Activated CD4-positive, alpha-beta T cell treated with anti-CD3 and anti-CD28 coated beads, Interleukin-2, amount 50 U/mL, for 16 hours (primary cell): ENCODE data around the gene RNF212.

Source experiments
- DNase-seq: peaks from one replicate; pipeline ENCODE4 v3.0.0-alpha.2; 2020

Gene RNF212

DNA sequence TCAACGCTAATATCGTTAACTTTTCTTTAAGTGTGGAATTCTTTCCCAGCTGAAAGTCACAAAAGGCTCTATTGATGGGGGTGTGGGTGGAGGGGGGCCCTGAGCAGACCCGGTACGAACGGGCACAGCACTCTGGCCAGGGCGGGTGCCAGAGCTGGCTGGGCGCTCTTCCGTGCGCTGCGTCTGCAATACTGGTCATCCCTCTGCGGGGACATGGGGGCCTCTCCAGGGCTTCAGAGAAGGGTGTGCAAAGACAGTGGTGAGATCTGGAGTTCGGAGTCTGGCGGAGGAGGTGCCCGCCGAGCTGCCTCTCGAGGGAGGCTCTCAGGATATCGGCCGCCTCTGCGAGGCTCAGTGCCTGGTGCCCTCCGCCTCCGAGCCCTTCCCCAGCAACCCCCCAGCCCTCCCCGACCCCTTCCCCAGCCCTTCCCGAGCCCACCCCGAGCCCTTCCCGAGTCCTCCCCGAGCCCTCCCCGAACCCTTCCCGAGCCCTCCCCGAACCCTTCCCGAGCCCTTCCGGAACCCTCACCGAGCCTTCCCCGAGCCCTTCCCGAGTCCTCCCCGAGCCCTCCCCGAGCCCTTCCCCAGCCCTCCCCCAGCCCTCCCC lies 67.7 kb downstream of the RNF212 start:
- DNase-seq = no peak

DNA sequence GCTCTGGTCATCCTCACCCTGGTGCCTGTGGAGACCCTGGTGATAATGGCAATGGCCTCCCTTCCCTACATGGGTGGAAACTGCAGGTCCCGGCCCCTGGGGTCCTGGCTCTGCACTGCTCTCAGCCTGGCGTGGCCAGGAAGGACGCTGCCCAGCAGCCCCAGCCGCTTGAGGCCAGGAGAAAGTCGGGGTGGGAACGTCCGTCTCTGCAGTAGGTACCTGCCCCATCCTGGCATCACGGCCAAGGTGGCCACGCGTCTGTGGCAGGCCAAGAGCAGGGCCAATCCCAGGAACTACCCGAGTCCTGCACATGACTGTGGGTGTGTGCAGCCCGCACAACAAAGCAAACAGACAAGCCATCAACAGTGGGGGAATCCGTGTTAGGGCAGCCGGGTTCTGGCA lies 68.2 kb downstream of the RNF212 start:
- no peak for DNase-seq

DNA sequence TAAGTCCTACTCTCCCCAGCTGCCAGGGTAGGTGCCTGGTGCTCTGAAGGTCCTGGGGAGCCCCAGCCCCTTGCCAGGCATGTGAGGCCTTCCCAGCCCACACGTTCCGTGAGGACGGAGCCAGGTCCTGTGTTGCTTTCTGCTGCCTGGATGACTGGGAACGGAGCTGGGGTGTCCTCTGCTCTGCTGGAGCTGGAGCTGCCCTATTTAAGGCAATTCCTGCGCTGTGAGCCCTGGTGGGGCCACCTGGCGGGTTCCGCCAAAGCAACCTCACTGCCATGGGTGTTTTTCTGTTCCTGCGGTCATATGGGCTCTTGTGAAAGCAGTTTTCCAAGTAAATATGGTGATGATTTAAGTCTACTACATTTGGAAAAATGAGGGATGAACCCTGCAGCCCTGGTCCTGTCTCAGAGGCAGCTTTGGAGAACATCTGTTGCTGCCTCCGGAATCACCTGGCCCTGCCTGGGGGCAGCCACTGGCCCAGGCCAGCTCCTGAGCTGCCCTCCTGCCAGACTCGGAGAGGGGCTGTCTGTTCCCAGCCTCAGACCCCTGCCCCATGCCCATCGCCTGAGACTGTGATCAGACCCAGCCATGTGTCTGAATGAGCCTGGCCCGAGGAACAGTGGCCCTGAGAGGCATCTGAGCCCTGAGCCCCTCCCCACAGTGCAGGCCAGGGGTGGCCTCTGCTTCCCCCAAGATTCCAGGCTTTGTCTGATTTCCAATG lies 68.7 kb downstream of the RNF212 start:
- DNase-seq = no peak

DNA sequence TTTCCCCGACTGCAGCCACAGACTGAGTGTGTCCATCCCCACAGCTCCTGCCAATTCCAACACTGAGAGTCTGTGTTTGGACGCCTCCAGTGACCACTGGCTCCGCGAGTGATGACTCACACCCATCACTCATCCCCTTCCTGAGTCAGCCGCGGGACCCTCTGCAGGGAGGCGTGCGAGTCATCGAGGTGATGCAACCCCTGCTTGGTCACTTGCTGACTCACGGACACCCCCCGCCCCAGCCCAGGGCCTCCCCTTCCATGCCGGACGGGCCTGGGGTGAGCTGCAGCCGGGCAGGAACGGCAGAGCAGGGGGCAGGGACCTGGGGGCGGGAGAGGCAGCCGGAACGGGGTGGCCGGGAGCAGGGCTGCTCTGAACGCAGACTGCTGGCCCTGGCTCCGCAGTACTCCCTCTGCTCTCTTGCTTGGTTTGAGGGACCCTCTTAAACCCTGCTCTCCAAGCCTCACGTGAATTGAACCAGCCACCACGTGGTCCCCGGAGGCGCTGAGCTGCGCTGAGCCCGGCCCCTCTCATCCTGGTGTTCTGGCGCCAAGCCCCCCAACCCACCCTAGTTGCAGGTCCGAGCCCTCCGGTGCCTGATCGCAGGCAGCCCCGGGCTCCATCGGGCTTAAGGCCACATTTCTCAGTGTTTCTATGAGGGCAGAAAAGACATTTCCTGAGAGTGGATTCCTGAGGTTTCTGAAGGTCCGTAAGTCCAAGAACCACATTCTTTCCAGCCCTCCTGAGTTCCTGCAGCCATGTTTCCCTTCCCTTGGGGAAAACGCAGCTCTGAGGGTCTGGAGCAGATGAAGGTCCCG lies 69.5 kb downstream of the RNF212 start:
- peak; percentile 27 for DNase-seq

DNA sequence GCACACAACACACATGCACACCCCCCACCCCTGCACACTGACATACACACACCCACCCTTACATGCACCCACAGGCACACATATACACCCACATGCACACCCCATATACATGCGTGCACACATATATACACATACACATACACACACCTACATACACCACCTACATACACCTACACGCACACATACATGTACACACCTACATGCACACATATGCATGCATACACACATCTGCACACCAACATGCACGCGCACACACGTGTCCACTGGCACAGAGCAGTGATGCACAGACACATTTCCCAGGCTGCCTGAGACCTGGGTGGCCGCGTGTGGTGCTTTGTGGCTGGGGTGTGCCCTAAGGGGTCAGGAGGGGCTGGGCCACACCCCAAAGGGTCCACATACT lies 70.2 kb downstream of the RNF212 start:
- DNase-seq = no peak

DNA sequence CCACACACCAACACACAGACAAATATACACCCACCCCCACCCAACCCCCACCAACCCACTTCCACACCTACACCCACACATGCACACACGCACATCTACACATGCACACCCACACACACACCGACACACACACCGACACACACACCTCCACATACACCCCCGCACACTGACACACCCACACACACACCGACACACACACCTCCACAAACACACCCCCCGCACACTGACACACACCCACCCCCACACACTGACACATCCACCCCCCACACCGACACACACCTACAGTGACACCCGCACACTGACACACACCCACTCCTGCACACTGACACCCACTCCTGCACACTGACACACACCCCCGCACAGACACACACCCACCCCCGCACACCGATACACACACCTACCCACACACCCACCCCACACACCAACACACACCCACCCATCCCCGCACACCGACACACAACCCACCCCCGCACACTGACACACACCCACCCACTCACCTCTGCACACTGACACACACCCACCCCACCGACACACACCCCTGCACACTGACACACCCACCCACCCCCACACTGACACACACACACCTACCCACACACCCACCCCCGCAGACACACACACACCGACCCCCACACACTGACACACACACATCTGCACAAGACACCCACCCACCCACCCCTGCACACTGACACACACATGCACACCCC lies 70.9 kb downstream of the RNF212 start:
- DNase-seq = no peak

DNA sequence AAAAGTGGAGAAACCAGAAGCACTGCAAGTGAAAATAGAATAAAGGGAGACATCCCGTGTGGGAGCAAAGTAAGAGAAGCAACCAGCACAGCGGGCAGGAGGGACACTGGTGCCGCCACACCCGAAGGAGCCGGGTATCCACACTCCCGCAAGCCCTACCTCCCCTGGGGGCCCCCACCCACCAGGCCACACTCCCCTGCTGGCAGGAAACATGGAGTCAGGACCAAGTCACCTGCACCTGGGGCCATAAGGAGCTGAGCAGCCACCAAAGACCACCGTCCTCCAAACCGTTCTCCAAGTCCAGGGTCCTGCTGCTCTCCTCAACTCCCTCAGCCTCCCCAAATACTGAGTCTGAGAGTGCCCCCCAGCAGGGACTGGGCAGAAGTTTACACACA lies 71.4 kb downstream of the RNF212 start:
- no peak for DNase-seq

DNA sequence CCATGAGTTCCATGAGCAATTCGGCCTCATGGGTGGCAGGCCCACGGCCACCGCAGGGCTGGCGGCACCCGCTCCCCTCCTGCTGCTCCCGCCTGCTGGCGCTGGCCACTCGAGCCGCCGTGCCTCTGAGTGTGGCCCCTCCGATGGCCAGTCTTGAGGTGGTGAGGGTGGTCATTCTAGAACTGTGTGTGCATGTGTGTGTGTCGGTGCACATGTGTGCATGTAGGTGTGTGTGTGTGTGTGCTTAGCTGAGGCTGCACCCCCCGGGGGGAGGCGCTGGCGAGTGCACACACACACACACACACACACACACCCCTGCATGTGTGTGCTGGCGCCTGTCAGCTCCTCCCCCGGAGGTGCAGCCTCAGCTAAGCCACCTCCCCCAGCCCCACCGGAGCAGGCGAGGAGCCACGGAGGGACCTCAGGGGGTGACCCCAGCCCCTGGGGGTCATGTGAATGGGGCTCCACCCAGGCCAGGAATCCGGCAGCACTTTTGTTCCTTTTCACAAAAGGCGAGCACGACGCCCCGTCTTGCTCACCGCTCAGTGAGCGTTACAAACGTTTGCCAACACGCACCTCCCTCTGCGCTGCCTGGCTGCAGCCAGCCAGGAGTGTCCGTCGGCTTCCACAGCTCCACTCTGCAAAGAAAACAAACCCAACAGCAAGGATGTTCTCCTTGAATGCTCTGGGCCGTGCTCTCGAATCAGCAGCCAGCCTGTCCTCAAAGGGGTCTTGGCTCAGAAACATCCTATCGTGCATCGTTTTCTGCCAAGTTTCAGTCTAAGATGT lies 72.0 kb downstream of the RNF212 start:
- no peak for DNase-seq

DNA sequence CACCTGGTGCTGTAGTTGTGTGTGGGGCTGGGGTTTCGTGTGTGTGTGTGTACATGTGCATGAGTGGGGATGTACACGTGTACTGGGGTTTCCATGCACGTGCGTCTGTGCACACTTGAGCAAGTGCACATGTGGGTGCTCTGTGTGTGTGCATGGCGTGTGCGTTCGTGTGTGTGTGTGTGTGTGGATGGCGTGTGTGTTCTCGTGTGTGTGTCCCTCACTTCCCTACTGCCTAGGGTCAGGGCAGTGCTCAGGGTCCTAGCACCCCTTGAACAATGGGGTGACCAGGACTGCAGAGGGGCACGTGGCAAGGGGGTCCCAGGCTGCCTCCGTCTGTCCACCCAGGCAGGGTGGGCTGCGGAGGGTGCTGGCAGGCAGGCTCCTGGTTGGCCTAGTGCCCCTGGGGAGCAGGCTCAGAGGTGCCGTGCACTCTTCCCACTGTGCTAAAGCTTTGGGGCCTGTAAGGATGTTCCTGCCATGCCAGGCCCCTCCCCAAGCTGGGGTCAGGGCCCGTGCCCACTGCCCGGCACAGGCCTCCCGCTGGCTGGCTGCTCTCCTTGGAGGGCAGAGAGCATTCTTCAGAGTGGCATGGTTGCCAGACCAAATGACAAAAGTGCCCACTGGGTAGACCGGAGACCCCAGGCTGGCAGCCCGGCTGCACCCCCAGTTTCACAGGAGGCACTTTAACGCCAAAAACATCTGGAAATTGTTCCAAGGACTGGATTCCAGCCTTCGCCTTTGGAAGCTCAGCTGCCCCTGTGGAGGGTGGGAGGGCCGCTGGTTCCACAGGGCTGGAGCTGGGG lies 72.8 kb downstream of the RNF212 start:
- no peak for DNase-seq

DNA sequence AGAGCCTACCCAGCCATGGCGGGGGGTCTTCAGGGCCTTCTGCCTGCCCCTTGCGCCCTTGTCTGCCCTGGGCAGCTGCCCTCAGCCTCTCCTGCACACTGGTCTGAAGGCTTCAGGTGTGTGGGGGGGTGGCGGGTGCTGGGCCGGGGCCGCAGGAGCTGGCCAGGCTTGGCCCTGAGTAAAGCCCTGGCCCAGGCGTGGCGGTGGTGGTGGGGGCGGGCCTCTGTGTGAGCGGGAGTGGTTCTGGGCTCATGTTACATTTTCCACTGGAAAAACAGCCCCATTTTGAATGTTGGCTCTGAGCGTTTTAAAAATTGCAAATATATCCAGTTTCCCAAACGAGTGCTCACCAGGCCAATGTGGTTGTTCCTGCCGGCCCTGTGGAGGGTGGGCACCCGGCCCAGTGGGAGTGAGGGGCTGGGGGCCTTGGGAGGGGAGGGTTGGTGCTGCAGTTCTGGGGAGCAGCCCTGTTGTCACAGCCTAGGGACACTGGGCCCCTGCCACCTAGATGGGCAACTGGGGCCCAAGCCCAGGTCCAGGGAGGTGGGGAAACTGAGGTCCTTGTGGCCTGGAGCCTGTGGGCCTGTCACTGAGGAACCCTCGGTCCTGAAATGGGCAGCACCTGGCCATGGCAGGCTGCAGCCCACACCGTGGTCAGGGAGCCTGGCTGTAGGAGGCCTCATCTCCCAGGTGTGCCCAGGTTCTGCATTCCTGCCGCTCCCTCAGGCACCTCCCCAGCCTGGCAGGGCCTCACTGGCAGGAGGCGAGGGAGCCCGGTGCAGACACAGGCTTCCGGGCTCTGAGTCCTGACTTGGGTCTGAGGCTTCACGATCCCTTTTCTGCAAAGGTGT lies 73.6 kb downstream of the RNF212 start:
- DNase-seq = no peak

DNA sequence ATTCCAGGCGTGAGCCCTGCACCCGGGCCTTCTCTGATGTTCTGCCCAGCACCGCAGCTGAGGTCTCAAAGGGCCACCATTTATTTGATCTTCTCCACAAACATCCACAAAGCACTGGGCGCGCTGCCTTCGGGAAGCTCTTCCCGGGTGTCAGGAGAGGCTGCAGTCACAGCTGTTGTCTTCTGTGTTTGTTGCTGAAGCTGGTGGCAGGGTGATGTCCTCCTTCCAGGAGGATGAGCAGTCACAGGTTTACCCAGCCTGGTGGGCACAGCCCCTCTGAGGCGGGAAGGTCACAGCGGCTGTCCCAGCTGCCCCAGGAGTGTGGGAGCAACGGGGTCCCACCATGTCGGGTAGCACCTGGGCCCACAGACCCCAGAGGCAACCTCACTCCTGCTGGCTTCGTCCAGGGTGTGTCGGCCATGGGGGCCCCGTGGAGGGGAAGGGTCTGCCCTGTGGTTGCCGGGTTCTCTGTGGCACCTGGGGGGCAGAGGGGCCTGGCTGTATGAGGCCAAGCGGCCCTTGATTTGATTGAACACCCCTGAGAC lies 74.3 kb downstream of the RNF212 start:
- no peak for DNase-seq

DNA sequence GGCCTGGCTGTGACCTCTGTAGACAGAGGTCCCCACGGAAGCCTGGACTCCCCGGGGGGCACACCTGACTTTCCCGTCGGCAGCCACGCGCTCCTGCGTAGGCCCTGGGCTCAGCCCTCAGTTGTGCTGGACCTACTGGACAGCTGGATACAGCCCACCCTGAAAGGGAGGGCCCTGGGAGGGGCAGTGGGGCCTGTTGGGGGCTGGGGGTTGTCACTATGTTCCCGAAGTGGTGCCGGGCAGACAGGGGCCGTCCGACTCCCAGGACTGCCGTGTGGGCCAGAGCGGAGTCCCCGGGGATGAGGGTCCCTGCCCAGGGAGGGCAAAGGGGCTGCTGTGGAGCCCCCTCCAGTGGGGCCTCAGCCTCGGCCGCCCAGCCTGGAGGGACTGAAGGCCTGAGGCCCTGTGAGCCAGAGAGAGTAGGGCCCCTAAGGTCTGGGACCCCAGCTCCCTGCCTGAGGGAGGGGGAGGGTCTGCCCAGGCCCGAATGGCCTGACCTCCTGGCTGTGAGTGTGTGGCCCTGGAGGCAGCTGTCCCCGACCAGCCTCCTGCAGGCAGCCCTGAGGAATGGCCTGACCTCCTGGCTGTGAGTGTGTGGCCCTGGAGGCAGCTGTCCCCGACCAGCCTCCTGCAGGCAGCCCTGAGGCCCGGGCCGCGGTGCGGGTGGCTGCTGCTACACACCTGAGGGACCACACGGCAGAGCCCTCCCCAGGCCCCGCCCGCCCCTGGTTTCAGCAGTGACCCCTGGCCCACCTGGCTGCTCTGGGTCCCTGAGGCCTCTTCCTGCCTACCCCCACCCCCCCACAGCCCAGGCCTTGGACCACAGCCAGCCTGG lies 76.2 kb downstream of the RNF212 start:
- no peak for DNase-seq

DNA sequence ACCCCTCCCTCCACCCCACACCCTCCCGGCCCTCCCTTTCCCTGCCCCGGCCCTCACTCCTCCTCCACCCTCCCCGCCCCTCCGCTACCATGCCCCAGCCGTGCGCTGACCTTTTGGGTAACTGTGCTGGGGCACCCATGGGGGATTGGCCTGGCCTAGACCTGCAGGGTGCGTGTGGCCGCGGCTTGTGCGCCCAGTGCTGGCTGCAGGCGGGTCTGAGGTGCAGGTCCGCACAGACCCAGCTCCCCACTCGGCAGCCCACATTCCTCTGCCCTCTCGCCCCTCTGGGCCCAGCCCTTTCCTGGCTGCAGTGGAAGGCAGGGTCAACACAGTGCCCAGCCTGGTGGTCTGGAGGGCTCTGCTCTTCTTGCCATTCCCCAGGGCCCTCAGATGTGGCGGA lies 77.3 kb downstream of the RNF212 start:
- DNase-seq = no peak

DNA sequence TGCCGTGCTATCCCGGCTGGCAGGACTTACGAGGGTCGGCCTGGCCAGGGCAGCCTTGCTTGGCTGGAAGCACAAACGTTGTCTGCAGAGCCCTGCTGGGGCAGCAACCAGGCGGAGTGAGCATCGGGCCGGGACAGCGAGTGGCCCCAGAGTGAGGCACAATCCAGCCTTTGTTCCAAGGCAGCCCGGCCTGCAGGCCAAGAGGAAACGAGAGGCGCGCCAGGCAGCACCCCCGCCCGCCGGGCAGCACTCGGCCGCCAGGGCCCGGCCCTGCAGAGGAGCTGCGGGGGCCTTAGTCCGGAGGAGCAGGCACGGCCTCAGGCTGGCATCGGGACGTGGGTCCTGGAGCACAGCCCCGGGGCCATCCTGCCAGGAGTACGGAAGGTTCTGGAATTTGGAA lies 77.9 kb downstream of the RNF212 start:
- no peak for DNase-seq

DNA sequence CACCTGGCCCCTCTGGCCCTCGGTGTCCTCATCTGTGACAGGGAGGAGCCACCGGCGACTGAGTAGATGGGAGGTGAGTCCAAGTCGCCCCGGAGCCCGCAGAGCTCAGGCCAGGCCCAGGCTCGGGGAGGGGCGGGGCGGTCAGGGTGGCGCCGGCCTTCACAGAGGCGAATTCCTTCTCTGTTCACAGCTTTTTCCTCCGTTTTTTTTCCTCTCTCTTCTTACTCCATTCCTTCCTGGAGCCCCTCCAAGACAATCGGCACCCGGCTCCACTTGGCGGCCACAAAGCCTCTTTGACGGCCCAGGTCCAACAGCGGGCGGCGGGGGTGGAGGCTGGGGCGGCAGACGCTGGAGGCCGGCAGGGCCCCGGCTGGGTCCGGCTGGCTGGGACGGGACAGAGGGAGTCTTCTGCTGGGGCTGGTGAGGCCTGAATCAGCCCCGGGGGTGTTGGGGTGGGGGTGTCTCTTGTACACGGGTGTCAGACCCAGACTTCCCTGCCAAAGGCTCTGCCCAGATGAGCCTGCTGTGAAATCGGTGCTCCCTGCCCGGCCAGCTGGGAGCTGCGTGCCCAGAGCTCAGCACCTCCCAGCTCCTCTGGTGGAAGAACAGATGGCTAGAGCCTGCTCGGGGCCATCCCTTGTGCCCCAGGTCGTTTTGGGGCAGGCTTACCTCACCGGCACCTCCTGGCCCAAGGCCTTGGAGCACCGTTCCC lies 79.4 kb downstream of the RNF212 start:
- no peak for DNase-seq

DNA sequence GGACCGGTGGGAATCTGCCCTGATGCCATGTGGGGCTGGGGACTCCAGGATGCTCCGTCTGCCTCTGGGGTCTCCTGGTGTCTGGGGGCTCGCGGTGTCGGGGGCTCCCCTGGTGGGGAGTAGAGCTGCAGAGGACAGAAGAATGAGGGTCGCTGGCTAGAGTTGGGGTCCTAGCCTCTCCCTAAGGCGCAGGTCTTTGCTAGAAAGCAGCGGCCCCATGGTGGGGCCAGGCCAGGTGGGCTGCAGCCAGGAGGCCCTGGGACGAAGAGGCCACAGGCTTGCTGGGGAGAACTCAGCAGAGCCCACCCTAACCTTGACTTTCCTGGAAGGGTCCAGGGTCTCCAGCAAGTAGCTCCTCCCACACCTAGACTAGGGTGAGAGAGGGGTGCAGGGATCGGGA lies 80.5 kb downstream of the RNF212 start:
- DNase-seq = no peak

DNA sequence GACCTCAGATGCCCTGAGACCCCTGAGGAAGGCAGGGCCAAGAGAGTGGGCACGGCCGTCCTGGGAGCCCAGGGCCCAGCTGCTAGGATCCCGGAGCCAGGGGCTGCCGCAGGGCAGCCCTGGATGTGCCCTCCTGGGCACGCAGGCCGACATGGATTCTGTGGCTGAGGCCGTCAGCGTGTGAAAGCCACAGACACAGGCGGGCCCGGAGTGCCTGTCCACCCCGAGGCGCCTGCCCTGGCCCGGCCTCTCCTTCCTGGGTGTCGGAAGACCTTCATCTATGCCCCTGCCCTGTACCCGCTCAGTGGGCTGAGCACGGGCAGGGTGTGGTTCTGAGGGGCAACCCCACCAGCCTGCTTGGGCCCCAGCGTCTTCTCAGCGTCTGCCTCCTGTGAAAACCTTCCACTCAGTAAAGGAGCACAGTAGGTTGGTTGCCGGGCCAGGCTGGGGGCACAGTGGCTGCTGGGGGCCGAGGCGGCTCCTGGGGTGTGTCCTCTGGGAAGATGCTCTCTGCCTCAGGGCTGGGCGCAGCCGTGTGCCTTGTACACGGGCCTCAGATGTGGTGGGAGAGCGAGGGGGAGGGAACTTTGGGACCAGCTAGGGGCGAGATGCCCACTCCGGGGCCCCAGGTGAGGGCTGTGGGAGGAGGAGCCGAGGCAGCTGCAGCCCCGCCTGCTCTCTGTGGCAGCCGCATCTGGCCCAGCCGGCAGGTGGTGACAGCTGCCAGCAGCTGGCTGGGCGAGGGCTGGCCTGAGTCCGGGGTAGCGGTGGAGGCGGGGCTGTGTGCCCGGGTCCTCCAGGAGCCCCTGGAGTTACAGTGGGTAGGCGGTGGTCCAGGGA lies 81.2 kb downstream of the RNF212 start:
- no peak for DNase-seq

DNA sequence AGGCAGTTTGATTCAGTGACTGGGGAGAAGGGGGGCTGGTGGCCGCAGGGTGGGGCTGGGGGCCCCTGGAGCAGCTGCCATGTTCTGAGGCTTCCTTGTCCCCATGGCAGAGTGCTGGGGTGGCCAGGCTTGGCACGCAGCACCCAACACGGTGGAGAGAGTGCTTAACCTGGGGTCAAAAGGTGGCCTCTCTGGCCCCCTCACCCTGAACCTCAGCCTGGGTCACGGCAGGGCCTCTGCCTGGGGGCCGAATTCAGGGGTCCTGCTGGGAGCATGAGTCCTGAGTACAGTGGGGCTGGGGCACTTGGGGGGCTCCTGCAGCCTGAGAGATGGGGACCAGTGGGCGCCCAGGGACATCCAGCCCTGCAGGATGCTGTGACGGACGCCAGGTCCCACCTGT lies 82.0 kb downstream of the RNF212 start:
- DNase-seq = no peak
